HG03064 (cell line): ENCODE measurements around the gene ADAT3.
"Not testable (repeated sequence)": the region's sequence is repeated elsewhere in the genome, so short reads cannot be mapped to it uniquely, and the experiment has no call there.

Experiments used
- ATAC-seq: cut with Tn5 transposase; IDR thresholded peaks from one replicate; pipeline ENCODE4 v1.9.1; 2021; ENCODE audit warnings: low read depth; ENCODE audit not compliant: unreplicated experiment

The ADAT3 gene

GRCh38 chr19:1866693-1867348 lies 38.4 kb upstream of the ADAT3 start:
- ATAC-seq, result no peak

- no peak for ATAC-seq
Observed at GRCh38 chr19:1867349-1867724, 37.9 kb upstream of the ADAT3 start.

DNA sequence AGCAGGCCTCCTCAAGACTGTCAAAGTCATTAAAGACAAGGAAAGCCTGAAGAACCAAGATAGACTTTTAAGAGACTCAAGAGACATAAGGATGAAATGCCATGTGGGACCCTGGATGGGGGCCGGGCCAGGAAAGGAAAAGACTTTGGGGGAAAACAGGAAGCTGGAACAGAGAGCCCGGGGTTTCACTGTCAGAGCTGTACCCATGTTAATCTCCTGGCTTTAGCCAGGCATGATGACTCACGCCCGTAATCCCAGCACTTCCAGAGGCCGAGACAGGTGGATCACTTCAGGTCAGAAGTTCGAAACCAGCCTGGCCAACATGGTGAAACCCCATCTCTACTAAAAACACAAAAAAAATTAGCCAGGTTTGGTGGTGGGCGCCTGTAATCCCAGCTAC lies 36.2 kb upstream of the ADAT3 start:
- no peak for ATAC-seq

DNA sequence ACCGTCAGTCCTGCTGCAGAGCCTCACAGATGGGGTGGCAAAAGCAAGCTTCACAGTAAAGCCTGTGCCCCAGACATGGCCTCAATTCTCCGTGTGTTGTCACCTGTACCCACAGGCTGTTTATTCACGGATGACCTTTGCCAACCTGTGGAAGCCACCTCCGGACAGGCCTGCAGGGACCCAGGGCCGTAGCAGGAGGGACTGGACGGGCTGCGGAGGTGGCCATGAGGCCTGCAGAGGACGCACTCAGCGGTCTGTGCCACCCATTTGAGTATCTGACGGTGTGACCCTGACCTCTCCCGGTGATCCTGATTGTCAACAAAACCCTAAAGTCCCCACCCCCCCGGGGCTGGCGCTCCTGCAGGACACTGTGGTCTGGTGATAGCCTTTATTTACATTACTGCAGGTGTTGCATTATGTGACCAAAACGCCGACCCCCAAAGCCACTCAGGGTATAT lies 34.0 kb upstream of the ADAT3 start:
- no peak for ATAC-seq

DNA sequence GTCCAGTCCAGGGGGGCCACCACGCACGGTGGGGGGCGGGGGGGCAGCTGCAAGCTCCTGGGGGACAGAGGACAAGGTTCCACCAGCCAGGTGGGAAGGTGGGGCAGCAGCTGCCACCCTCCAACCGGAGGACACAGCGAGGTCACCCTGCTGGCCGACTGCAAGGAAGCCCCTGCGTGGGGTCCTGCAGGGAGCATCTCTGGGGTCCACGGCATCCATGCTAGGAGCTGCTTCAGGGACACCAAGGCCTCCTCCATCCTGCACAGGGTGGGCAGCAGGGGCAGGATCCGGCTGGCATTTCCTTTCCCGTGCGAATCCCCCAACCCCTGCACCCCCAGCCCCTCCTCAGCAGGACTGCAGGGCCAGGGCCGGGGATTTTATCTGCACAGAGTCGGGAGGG lies 33.6 kb upstream of the ADAT3 start:
- ATAC-seq, result no peak

DNA sequence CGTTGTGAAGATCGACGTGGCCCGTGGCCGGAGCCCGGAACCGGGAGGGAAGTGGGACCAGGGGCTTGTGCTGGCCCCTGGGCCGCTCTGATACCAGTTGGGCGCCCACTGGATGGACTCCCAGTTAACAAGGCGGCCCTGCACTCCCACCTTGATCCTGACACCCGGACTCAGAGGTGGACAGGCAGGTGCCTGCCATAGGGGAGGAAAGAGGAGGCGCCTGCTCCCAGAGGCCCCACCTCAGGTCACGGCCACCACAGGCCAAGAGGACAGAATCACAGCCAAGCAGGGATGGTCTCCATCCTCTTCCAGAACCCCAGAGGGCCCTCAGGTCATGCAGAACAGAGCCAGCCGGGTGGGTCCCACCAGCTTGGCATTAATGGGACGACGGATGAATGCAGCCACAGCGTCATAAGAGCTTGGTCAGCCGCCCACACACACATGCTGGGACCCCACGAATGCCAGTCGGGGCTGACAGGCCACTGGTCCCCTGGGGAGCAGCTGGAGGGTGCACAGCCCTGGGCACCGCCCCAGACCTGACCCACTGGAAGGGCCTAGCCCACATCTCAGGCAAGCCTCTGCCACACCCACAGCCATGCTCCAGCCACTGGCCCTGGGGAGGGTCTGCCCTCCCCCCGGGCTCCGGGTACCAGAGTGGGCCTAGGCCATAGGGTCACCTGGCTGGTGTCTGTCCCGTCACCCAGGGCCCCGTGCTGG lies 32.2 kb upstream of the ADAT3 start:
- ATAC-seq, result no peak

- no peak for ATAC-seq
Observed at GRCh38 chr19:1873524-1874473, 31.4 kb upstream of the ADAT3 start.

- no peak for ATAC-seq
Observed at GRCh38 chr19:1874554-1875185, 30.5 kb upstream of the ADAT3 start.

- ATAC-seq, result not testable (repeated sequence)
Observed at GRCh38 chr19:1875265-1875645, 29.9 kb upstream of the ADAT3 start.

- no peak for ATAC-seq
Observed at GRCh38 chr19:1875646-1876495, 29.3 kb upstream of the ADAT3 start.

- ATAC-seq, result not testable (repeated sequence)
Observed at GRCh38 chr19:1876496-1877279, 28.5 kb upstream of the ADAT3 start.

- not testable (repeated sequence) for ATAC-seq
Observed at GRCh38 chr19:1877280-1877660, 27.9 kb upstream of the ADAT3 start.

- not testable (repeated sequence) for ATAC-seq
Observed at GRCh38 chr19:1878583-1878982, 26.6 kb upstream of the ADAT3 start.

DNA sequence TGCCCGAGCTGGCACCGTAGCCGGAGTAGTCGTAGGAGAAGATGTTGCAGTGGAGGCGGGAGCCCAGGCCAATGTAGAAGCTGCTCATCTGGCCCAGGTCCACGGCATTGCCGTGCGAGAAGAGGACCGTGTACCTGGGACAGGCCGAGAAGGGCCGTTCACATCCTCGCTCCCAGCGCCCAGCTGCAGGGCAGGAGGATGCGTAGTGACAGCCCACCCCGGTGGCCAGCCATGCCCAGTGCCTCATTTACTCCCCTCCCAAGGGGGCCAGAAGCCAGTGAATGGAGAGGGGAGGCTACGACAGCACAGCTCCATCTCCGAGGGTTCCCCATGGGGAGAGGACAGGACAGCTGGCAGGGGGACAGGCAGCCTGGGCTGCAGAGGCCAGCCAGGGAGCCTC lies 25.2 kb upstream of the ADAT3 start:
- not testable (repeated sequence) for ATAC-seq

DNA sequence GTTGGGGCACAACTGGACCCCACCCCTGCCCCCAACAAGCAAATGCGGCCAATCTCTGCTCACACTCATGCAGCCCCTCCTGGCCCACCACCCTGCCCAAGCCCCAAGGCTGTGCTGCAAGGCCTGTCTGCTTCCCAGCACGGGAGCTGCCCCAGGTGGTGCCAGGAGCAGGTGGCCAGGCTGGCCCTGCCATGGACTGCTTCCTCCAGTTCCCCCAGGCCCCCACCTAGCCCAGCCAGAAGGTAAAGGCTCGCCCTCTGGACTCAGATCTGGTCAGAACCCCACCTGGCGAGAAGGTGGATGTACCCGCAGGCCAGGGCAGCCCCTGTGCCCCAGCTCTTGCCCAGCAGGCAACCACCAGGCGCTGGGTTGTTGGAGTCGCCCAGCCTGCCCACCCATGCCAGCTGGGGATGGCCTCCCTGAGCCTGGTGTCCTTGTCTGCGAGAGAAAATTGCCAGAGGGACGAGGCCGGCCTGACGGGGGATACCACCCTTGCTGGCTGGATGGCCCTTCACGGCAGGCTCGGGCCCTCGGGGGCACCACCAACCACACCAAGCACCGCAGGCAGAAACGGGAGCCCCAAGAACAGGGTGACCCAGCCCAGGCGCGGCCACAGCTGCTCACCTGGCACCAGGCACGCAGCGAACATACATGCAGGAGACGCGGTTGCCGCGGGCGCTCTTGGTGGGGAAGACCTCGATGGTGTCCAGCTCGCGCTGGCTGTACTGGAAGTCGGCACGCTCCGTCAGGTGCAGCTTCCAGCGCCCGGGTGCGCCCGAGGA lies 24.4 kb upstream of the ADAT3 start:
- ATAC-seq, result no peak

DNA sequence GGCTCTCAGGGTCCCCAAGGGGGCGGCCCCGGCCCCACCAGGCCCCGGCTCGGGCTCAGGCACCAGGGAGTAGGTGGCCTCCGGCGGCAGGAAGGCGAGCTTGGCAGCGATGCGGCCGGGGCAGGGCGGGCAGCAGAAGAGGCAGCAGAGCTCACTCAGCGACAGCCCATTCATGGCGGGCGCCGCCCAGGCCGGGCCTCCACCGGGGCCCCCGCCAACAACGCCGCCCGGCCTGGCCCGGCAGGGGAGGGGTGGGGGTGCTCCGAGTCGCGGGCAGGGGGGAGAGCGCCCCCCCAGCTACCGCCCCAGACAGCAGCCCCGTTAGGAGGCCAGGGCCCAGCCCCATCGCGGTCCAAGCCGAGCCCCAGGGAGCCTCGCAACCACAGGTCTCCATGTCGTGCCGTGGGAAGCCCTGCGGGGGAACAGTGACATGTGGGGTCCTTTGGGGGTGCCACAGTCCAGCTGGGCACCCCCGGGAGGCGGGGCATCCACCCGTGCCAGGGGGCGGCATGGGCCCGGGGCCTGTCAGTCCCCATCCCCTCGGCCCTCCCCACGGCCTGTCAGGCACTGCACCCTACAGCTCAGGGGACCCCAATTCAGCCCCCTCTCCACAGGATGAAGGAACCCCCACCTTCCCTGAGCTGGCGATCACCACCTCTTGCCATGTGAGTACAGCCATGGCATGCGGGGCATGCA lies 23.7 kb upstream of the ADAT3 start:
- ATAC-seq, result not testable (repeated sequence)

GRCh38 chr19:1882089-1882785 lies 23.0 kb upstream of the ADAT3 start:
- ATAC-seq, result no peak
